Activated T-cell treated with anti-CD3 and anti-CD28 coated beads for 4 hours (primary cell): ENCODE data around the gene GPR137B.
"Not testable (repeated sequence)": the region's sequence is repeated elsewhere in the genome, so short reads cannot be mapped to it uniquely, and the experiment has no call there.

ENCODE experiments used
- DNase-seq: peaks from one replicate; pipeline ENCODE4 v3.0.0-alpha.2; 2020

GPR137B gene

DNA sequence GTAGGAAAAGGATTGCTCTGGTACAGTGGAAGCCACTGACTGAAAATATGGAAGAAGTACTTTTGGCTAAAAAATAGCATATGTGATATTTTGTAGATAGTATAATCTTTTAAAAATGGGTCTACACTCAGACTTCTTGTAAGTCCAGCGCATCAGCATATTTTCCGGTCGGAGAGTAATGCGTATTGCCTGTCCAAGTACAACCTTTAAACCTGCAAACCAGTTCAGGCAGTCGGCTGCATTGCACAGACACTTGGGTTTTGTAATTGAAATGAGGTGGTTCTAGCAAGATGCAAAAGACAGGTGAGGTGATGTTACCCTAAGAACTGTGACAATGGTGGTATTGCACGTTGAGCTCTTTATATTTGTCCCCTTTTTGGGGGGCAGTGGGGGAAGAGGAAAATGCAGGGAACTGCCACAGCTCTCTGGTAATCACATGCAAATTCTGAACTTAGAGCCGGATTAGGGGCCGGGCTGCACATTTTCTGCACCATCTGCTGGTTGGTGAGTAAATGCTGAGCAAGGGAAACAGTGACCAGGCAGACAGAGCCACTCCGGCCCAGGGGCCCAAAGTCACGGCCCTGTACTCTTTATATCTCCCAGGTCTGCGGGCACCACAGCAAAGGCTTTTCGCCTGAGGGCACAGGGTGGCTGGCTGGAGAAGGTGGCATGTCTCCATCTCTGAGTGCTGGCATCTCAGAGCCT, 2.3 kb downstream of the GPR137B start:
- no peak for DNase-seq

DNA sequence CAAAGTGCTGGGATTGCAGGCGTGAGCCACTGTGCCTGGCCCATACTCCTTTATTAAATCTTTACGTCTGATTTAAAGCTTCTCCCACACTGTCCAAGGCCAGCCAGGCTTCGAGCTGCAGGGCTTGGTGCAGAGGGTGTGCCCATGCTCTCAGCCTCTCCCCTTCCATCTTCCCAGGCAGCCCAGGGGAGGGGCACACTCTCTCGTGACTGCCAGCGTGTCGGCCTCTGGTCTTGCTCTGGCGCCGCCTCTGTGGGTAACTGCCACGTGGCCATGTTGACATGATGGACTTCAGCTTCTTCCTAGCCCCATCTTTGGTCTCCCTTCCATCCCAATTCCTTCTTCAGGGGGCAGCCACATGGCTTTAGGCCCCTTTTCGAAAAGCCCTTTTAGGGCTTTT, 4.7 kb downstream of the GPR137B start:
- no peak for DNase-seq

- DNase-seq, result no peak
Observed at GRCh38 chr1:236147521-236148469, 5.5 kb downstream of the GPR137B start.

DNA sequence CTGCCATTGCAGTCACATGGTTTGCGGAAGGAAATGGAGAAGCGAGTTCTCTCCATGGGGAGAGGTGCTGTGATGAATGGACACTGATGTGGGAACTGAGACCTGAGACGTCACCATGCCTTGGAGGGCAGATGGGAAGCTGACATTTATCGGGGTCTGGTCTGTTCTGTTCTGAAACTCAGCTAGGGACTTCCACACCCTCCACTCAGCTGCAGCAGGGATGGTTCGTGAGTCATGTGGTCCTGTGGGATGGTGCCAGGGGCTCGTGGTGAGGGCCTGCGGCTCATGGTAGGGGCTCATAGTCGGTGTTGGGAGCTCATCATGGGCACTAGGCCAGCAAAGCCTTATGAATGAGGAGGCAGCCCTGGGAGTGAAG, 6.1 kb downstream of the GPR137B start:
- no peak for DNase-seq

DNA sequence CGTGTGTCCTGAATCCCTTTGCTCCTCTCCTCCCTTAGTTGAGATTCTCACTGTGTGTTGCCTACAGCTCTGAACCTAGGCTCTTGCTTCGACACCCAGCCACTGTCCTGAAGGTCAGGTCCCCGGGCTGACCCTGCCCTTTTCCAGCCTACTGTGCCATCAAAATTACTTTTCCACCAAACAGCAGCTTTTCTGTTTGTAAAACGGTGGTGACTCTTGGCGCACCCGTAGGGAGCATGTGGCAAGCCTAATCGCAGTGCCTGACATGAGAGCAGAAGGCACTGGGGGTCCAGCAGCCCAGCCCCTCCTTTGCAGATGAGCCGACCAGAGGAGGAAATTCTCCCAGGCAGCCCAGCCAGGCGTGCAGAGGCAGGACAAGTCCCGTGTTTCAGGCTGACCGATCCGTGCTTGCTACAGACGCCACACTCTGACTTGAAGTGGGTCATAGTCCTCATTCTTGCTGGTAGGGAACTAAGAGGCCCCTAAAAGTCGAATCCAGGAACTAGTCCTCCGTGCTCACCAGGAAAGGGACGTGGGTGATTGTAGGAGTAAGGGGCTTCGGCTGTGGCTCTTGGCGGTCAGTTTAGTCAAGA, 6.8 kb downstream of the GPR137B start:
- no peak for DNase-seq

DNA sequence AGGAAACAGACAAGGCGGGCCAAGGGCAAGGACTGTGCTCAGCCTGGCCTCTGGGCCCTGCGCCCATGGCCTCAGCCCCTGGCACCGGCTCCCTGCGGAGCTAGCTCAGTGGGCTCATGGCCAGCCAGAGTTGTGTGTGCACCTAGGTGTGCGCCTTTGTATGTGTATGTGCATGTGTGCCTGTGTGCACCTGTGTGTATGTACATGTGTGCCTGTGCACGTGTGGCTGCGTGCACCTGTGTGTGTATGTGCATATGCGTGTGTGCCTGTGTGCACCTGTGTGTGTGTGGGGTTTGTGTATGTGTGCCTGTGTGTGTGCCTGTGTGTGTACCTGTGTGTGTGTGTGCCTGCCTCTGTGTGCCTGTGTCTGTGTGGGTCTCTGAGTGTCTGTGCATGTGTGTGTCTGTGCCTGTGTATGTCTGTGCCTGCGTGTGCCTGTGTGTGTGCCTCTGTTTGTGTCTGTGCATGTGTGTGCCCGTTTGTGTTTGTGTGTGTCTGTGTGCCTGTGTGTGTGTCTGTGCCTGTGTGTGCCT, 7.4 kb downstream of the GPR137B start:
- DNase-seq, result no peak

DNA sequence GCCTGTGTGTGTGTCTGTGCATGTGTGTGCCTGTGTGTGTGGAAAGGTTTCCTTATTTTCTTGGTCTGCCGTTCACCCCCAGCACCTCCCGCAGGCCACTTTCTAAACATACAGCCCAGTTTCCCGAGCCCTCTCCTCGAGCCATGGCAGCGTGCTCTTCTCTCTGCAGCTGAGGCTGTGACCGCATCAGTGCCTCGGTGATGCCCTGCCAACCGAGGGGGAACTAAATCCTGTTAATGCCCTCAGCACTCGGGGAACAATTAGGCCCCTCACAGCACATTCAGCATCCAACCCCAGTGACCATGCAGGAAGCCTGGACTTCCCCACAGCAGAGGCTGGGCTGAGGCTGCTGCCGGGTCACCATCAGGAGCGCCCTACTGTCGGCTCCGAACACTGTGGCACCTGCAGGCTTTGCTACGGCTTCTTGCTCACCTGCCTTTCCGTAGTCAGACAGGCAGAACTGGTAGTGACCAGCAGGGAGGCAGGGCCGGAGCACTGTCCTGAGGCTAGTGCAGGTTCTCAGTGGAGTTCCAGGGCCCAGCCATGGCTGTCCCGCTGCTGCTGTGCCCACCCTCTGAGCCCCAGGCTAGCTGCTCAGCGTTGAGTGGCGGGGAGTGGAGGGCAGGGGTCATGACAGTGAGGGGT, 8.1 kb downstream of the GPR137B start:
- no peak for DNase-seq

GRCh38 chr1:236150986-236151385, 8.6 kb downstream of the GPR137B start:
- DNase-seq, result no peak

- DNase-seq, result no peak
Observed at GRCh38 chr1:236151739-236152424, 9.5 kb downstream of the GPR137B start.

GRCh38 chr1:236154126-236154525, 11.8 kb downstream of the GPR137B start:
- no peak for DNase-seq

DNA sequence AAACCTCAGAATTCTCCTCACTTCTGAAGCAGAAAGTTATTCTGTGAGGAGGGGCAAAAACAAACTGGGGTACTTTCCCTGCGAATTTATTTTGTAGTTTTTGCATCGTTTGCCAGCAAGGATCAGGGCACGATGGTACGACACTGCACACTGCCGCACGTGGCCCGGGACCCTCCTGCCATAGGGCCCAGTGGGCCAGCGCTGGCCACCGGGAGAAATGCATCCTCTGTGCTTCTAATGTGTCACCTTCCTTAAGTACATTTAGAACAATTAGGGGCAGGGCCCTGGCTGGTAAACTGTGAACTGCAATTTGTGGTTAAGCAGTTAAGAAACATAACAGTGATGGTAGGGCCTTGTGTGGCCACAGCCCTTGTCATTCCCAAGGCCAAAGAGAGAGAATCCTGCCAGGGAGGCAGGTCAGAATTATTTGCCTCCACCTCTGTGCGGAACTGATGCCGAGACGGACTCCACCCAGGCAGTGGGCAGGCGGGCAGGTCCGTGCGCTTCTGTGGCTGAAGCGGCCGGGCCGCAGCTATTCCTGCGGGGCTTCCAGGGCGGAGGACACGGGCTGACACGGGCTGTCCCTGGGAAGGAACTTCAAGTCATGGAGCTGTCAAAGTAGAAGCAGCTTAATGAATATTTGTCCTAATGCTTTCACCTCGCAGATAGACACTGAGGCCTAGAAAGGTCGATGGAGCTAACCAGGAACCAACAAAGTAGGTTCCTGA, 12.5 kb downstream of the GPR137B start:
- DNase-seq, result no peak

- no peak for DNase-seq
Observed at GRCh38 chr1:236155399-236155767, 13.0 kb downstream of the GPR137B start.

- DNase-seq, result no peak
Observed at GRCh38 chr1:236155841-236156503, 13.6 kb downstream of the GPR137B start.

GRCh38 chr1:236156512-236157208, 14.3 kb downstream of the GPR137B start:
- peak; percentile 7 for DNase-seq

DNA sequence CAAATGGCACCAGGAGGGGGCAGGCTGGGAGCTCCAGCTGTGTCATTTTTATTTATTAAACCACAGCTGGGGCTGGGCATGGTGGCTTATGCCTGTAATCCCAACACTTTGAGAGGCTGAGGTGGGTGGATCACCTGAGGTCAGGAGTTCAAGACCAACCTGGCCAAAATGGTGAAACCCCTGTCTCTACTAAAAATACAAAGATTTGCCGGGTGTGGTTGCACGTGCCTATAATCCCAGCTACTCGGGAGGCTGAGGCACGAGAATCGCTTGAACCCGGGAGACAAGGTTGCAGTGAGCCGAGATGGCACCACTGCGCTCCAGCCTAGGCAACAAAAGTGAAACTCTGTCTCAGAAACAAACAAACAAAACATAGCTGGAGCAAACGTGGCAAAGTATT, 15.7 kb downstream of the GPR137B start:
- DNase-seq, result not testable (repeated sequence)

DNA sequence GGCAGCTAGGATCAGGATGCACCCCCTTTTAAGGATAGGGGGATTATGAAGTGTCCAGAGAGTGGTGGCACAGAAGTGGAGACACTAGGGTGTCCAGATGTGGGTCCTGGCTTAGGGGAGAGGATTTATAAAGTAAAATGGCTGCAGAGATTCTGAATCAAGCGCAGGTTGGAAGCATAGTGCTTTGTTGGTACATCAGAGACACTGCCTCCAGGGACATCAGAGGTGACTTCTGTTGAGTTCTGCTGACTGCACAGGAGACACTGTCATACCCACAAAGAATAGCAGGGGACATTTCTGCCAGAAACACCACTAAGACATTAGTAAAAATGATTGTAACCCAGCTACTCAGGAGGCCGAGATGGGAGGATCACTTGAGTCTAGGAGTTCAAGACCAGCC, 16.4 kb downstream of the GPR137B start:
- DNase-seq, result no peak

GRCh38 chr1:236159704-236160539, 17.6 kb downstream of the GPR137B start:
- DNase-seq, result no peak

DNA sequence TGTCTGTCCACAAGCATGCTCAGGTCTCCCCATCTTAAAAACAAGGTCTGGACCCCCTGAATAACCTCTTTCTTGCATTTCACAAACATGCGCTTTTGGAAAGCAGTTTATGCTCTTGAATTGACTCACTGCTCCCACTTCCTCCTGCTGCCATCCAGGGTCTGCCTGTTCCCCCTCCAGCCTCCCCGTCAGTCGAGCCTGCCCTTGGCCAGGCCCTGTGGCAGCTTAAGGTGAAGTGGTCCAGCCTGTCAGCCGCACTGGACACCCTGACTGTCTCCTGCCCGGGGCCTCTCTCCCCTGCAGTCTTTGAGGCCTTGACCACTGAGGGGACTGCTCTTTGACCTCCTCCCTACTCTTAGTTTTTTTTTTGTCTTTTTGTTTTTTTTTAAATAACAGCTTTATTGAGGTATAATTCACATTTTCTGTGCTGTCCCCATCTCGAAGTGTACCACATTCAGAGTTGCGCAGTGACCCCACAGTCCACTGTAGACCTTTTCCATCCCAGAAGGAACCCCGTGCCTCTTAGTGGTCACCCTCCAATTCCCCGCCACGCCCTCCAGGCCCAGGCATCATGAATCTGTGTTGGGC, 18.3 kb downstream of the GPR137B start:
- no peak for DNase-seq

DNA sequence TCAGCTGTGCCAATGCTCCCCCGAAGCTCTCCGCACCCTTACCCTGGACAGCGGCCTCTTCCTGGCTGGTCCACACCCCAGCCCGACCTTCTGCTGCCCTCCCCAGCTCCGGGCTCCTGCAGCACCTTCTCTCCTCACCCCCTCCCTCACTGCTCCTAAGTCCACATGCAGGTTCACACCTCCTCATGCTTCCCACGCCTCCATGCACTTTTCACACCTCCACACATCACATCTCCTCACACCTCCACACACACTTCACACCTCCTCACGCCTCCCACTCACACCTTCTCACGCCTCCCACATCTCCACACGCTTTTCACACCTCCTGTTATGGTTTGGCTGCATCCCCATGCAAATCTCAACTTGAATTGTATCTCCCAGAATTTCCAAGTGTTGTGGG, 18.9 kb downstream of the GPR137B start:
- no peak for DNase-seq
